ENCODE results near the gene SNRPF.

- TF ChIP-seq CTCF (conservative IDR thresholded peaks at IDR 0.05; ENCODE audit: low read depth, low read length), result no peak
- TF ChIP-seq EZH2 (IDR thresholded peaks at IDR 0.05; ENCODE audit: borderline replicate concordance, low read depth, low read length, poor library complexity, severe bottlenecking), result no peak
Measured at GRCh38 chr12:95836630-95837239, 22.0 kb upstream of the SNRPF start.

All from A673 (cell line).